Stimulated activated naive CD8-positive, alpha-beta T cell treated with anti-CD3 and anti-CD28 coated beads, Interleukin-15, Interleukin-2, amounts not matched to agents 100 ng/mL and 50 ng/mL, for 24 hours (primary cell): Measurements from ENCODE around the gene UBASH3B.
A peak's percentile ranks its signal among the peaks of the same experiment; 100 is the strongest.

Experiments used
- H3K27ac Mint-ChIP-seq: one replicate; pipeline ENCODE4 v1.8.0; 2021; ENCODE audit warnings: mild to moderate bottlenecking, mixed read lengths
- H3K27me3 Mint-ChIP-seq: one replicate; pipeline ENCODE4 v1.8.0; 2021; ENCODE audit warnings: mixed read lengths
- H3K36me3 Mint-ChIP-seq: one replicate; pipeline ENCODE4 v1.8.0; 2021; ENCODE audit warnings: low read depth, mixed read lengths
- H3K4me1 Mint-ChIP-seq: one replicate; pipeline ENCODE4 v1.8.0; 2021; ENCODE audit warnings: low read depth, mixed read lengths
- H3K4me3 Mint-ChIP-seq: one replicate; pipeline ENCODE4 v1.8.0; 2021; ENCODE audit warnings: mild to moderate bottlenecking, mixed read lengths
- H3K9me3 Mint-ChIP-seq: one replicate; pipeline ENCODE4 v1.8.0; 2021; ENCODE audit warnings: mixed read lengths

Gene UBASH3B

DNA sequence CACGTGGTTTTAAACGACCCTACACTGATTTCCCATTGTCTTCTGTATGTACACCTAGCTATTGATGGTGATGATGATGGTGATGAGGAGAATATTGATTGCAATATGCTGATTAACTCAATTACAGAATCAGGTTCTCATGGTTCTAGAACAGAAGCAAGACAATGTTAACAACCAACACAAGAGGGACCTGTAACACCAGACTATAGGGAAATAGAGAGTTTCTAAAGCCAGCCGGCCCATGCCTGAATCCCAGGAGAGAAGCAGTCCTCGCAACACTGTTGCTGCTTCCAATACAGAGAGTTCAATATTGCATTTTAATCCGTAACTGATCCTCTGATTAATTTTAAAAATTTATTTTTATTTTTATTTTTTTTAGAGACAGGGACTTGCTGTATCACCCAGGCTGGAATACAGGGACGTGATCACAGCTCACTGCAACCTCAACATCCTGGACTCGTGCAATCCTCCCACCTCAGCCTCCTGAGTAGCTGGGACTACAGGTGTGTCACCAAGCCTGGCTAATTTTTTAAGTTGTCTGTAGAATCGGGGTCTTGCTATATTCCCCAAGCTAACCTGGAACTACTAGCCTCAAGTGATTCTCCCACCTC, 22.2 kb upstream of the UBASH3B start:
- Mint-ChIP-seq H3K4me1 (peaks cover 18% of the 10 kb centered on the region), H3K36me3 (no peaks in the 10 kb centered on the region), H3K9me3 (no peaks in the 10 kb centered on the region), H3K27ac (no peak overlapping the region), H3K27me3 (no peaks in the 10 kb centered on the region), H3K4me3 (no peak overlapping the region)

DNA sequence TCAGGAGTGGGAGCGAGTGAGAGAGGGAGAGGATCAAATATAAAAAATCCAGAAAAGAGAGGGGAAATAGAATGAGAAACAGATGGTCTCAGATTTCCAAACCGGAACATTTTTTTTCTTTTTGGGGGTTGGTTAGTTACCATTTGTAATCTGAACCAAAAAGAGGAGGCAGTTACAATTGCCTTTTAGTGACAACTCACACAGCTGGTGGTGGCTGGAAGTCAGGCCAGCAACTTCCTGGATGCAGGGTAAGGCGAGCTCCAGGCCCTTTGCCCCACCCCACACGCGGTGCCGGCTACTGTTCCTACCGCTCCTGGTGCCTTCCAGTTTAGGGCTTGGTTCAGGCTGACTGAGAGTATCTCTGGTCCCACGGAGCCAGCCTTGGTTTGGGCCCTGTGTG, 21.0 kb upstream of the UBASH3B start:
- H3K9me3 Mint-ChIP-seq: no peaks in the 10 kb centered on the region
- no peaks in the 10 kb centered on the region for H3K27me3 Mint-ChIP-seq
- peaks cover 10% of the 10 kb centered on the region for H3K4me1 Mint-ChIP-seq
- no peak overlapping the region for H3K27ac Mint-ChIP-seq
- no peak overlapping the region for H3K4me3 Mint-ChIP-seq
- no peaks in the 10 kb centered on the region for H3K36me3 Mint-ChIP-seq

DNA sequence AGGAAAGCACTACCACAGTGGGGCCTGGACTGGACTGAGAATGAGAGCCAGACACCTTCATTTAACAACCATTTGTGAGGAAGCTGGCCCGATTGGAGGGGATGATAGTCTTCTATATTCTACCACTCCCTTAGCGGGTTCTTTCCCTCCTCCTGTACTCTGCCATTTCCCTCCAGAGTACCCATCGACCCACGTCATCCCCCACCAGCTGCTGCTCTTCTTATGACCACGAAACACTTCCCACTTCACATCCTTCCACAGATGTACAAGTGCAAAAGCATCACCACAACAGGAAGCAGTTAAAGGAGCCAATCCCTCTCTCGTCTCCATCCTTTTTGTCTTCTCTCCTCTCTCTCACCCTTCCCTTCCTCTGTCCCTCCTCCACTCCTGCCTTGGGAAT, 18.0 kb upstream of the UBASH3B start:
- Mint-ChIP-seq H3K27ac (peak overlapping the region; percentile 49), H3K4me3 (no peak overlapping the region), H3K36me3 (no peaks in the 10 kb centered on the region), H3K9me3 (no peaks in the 10 kb centered on the region), H3K27me3 (no peaks in the 10 kb centered on the region), H3K4me1 (peaks cover 10% of the 10 kb centered on the region)

DNA sequence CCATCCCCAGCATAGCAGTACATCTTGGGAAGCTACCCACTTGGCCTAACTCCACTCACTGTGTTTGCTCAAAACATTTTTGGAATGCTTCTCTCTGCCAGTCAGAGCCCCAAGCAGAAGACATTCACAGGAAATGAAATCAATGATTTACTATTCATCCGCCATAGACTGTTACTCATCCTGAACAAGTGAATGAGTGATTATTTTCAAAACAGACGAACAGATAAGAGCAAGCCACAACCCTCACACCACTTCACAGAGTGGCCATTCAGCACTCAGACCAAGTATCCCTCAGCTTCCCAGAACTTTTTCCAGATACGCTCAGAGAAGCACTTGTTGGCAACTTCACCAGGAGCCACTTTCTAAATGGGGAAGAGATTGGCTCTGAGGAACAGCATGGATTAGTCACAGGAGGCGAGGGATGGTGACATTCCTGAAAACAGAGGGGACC, 13.0 kb upstream of the UBASH3B start:
- Mint-ChIP-seq H3K27me3 (no peaks in the 10 kb centered on the region), H3K27ac (no peak overlapping the region), H3K4me3 (no peak overlapping the region), H3K9me3 (no peaks in the 10 kb centered on the region), H3K4me1 (peaks cover 9% of the 10 kb centered on the region), H3K36me3 (no peaks in the 10 kb centered on the region)

DNA sequence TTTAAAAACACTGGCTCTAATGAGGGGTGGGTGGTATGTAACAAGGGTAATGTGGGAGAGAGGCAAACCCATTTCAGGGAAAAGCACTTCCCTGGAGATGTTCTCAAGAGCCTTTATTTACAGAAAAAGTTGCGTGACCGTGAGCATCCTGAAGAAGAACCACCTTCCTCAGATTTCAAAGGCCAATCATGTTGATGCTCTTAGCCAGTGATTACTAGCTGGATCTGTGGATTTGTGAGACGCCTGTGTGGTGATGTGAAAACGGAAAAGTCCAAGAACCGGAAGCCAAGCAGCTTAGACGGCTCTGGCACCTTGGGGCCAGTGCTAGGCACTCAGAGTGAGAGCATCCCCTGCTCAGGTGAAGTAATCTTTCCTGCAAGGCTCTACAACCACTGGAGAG, 12.6 kb upstream of the UBASH3B start:
- Mint-ChIP-seq H3K4me1 (peaks cover 5% of the 10 kb centered on the region), H3K36me3 (no peaks in the 10 kb centered on the region), H3K27me3 (no peaks in the 10 kb centered on the region), H3K27ac (no peak overlapping the region), H3K9me3 (no peaks in the 10 kb centered on the region), H3K4me3 (no peak overlapping the region)

DNA sequence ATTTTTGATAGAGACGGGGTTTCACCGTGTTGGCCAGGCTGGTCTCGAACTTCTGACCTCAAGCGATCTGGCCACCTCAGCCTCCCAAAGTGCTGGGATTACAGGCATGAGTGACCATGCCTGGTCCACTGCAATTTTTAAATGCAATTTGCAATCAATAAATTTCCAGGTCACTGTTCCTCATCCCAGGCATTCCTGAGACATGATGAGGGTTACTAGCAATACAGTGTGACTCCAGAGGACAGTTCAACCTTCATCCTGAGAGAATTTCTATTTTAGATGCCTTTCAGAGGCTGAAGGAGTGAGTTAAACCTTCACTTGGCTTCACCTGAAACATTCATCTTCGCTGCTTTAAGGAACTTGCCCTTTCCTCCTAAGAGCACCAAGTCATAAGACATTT, 9.7 kb upstream of the UBASH3B start:
- no peaks in the 10 kb centered on the region for H3K9me3 Mint-ChIP-seq

DNA sequence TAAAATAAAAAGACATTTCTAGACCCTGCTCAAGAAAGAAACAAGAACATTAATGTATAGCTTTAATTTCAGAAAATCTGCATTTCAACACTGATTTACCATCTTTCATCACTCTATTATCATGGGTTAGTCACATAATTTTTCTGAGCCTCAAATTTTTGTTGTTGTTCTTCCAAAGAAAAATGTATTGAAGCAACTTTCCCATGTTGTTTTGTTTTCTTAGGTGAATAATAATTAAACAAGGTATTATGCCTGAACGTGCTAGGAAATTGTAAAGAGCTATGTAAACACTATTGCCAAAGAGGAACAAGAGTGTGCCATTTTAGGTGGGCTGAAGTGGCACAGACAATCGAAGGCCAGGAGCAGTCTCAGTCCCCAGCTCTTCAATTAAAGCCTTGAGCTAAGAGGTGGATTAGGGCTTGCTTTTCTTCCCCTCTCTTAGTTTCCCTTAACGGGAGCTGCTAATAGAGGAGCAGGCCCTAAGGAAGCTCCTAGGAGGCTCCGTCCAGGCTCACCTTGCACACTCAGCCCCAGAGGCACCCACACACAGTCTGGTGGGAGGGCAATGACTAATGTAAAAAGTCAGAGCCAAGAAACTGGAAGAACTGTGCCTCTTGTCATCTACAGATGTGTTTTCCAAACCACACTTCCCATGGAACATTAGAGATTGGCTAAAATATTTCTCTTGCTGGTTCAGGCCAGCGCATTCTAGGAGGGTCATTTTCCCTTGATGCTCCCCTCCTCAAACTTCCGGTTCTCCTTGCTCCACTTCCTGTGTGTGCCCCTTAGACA, 8.8 kb upstream of the UBASH3B start:
- no peak overlapping the region for H3K4me3 Mint-ChIP-seq
- H3K36me3 Mint-ChIP-seq: no peaks in the 10 kb centered on the region
- no peak overlapping the region for H3K27ac Mint-ChIP-seq
- H3K4me1 Mint-ChIP-seq: peaks cover 5% of the 10 kb centered on the region
- no peaks in the 10 kb centered on the region for H3K9me3 Mint-ChIP-seq
- H3K27me3 Mint-ChIP-seq: no peaks in the 10 kb centered on the region

More for the DNA sequence above, 9.7 kb upstream of the UBASH3B start:
- no peaks in the 10 kb centered on the region for H3K27me3 Mint-ChIP-seq
- no peak overlapping the region for H3K27ac Mint-ChIP-seq
- H3K36me3 Mint-ChIP-seq: no peaks in the 10 kb centered on the region
- H3K4me3 Mint-ChIP-seq: no peak overlapping the region
- peaks cover 5% of the 10 kb centered on the region for H3K4me1 Mint-ChIP-seq

DNA sequence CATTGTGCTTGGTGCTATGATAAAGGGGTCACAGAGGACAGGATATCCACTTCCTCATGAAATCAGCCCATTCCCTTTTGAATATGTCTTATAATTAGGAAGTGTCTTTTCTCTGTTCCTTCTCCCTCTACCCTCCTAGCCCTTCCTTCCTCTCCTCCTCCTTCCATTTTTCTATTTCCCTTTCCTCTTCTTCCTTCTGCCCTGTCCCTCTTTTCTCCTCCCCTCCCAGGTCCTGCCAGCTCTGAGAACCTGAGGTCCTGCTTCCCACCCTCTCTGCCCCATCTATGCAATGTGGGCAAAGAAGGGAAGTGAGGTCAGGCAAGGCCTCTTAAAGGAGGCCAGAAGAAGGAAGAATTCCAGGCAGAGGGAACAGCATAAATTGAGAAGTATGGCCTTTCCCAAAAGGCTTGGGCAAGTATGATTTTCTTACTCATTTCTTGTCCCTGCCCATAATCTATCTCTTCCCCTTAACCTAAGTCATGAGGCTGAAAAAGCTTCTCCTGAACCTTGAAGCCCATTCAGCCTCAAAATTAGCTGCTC, 7.7 kb upstream of the UBASH3B start:
- H3K4me1 Mint-ChIP-seq: peaks cover 5% of the 10 kb centered on the region
- H3K27ac Mint-ChIP-seq: no peak overlapping the region
- no peaks in the 10 kb centered on the region for H3K27me3 Mint-ChIP-seq
- no peak overlapping the region for H3K4me3 Mint-ChIP-seq
- H3K36me3 Mint-ChIP-seq: no peaks in the 10 kb centered on the region
- no peaks in the 10 kb centered on the region for H3K9me3 Mint-ChIP-seq

DNA sequence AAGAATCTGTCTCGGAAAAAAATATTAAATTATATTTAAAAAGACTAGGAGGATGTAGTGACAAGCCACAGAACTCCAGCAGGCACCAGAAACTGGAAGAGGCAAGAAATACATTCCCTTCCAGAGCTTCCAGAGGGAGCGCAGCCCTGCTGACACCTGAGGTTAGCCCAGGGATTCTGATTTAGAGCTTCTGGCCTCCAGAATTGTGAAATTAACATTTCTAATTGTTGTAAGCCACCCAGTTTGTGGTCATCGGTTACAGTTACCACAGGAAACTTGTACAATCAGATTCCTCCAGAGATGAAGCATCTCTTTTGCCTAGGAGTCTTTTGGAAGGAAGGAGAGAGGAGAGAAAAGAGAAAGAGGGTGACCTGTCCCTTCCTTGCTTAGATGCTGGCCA, 6.4 kb upstream of the UBASH3B start:
- Mint-ChIP-seq H3K4me3 (no peak overlapping the region), H3K9me3 (no peaks in the 10 kb centered on the region), H3K27ac (no peak overlapping the region), H3K4me1 (peaks cover 5% of the 10 kb centered on the region), H3K27me3 (peaks cover 5% of the 10 kb centered on the region), H3K36me3 (no peaks in the 10 kb centered on the region)

DNA sequence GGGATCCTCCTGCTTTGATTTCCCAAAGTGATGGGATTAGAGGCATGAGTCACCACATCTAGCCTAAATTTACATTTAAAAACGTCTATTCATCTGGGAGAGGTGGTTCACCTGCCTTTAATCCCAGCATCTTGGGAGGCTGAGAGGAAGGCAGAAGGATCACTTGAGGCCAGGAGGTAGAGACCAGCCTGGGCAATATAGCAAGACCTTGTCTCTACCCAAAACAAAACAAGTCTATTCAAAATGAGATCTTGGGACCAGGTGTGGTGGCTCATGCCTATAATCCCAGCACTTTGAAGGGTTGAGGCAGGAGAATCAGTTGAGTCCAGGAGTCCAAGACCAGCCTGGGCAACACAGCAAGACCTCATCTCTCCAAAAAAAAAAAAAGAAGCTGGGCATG, 4.9 kb upstream of the UBASH3B start:
- Mint-ChIP-seq H3K27ac (no peak overlapping the region), H3K4me1 (peaks cover 13% of the 10 kb centered on the region), H3K36me3 (no peaks in the 10 kb centered on the region), H3K9me3 (no peaks in the 10 kb centered on the region), H3K27me3 (peaks cover 5% of the 10 kb centered on the region), H3K4me3 (no peak overlapping the region)

DNA sequence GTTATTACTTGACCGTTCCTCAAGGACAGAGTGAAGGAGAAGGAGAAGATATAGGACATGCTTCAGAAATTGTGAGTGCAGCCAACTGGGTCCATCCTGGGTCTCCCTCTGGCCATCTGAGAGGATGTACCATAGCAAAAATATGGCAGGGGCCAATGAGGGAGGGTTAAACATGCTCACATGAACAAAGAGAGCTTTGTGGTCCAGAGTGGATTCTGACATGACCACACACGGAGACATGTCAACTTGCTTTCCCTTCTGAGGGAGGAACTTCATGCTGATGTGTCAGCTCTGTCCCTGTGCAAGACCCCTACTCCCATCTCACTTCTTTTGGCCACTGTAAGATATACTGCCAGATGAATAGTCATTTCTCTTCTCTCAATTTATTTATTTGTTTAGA, 3.0 kb upstream of the UBASH3B start:
- Mint-ChIP-seq H3K27me3 (peaks cover 5% of the 10 kb centered on the region), H3K27ac (no peak overlapping the region), H3K36me3 (peaks cover 1% of the 10 kb centered on the region), H3K9me3 (no peaks in the 10 kb centered on the region), H3K4me1 (peaks cover 18% of the 10 kb centered on the region), H3K4me3 (no peak overlapping the region)

DNA sequence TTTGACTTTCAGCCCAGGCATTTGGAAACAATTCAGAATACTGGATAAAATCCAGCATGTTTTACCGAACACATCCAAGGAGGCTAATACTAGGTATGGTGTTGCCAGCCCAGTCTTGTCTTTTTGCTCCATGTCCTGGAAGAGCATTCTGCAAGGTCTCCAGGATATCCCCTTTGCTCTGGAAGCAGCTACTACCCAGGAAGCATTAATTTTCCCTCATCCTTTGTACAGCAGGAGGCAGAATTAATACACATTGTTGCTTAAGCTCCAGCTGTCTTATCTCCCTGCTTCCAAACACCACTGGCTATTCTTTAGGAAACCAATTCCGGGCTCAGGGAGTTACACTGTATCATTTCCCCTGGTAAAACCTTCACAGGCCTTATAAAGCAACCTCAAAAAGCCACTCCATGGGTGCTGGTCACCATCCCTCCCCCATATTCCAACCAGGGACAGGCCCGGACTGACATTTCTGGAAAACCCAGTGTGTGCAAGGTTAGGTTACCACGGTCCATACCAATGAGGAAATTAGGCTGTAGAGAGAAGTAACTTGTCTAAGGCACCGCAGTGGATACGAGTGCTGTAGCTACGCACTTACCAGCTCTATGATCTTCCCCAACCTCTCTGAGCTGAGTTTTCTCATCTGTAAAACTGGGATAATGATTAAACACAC, 1.5 kb upstream of the UBASH3B start:
- peaks cover 5% of the 10 kb centered on the region for H3K27me3 Mint-ChIP-seq
- H3K36me3 Mint-ChIP-seq: peaks cover 8% of the 10 kb centered on the region
- no peak overlapping the region for H3K27ac Mint-ChIP-seq
- H3K4me1 Mint-ChIP-seq: peaks cover 33% of the 10 kb centered on the region
- H3K4me3 Mint-ChIP-seq: peak overlapping the region; percentile 96
- H3K9me3 Mint-ChIP-seq: no peaks in the 10 kb centered on the region

DNA sequence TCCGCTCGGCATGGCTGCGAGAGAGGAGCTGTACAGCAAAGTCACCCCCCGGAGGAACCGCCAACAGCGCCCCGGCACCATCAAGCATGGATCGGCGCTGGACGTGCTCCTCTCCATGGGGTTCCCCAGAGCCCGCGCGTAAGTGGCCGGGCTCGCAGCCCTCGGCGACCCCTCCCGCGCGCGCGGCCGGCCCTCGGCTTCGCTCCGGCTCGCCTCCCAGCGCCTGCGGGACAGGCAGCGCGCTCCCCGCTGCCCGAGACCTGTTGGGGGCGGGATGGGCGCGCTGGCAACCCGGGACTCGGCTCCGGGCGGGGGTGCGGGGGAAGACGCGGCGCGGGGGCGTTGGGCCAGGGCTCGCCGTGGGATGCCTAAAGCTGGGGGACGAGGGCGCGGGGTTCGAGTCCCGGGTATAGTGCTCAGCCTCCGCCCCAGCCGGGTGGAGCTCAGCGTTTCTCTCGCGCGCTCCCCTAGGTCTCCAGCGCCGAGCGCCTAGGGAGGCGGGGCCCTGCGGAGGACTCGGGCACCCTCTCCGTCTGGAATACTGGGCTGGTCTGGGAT, 630 bp downstream of the UBASH3B start:
- H3K4me1 Mint-ChIP-seq: peaks cover 53% of the 10 kb centered on the region

DNA sequence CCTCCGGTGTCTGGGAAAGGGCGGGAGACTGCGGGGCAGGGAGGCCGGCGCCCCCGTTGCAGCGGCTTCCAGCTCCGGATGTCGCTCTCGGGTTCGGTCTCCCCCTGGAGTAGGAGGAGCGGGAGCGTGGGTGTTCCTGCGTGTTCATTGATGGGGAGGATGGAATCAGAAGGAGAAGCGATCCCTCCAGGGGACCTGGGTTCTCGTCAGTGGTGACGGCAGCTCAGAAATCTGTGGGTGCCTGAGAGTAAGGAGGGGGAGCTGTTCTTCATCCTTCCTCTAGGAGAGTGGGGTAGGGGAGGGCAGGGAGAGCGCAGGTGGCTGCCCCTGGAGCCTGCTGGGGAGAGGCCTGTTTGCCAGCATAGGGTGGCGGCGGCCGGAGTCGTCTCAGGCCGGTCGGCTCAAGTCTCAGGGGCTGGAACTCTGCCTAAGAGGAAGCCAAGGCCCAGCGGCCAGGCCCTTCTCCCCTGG, 1.1 kb downstream of the UBASH3B start:
- Mint-ChIP-seq H3K27me3 (peaks cover 5% of the 10 kb centered on the region), H3K4me1 (peaks cover 58% of the 10 kb centered on the region), H3K4me3 (peak overlapping the region; percentile 96), H3K9me3 (no peaks in the 10 kb centered on the region), H3K27ac (peak overlapping the region; percentile 56), H3K36me3 (peaks cover 8% of the 10 kb centered on the region)

More for the DNA sequence above, 630 bp downstream of the UBASH3B start:
- Mint-ChIP-seq H3K4me3 (peak overlapping the region; percentile 96), H3K27ac (peak overlapping the region; percentile 80), H3K9me3 (no peaks in the 10 kb centered on the region), H3K27me3 (peaks cover 5% of the 10 kb centered on the region), H3K36me3 (peaks cover 8% of the 10 kb centered on the region)
